GM12892 (cell line): Measurements from ENCODE around the gene ZNF776.

ENCODE experiments used
- POLR2A ChIP-seq: IDR thresholded peaks from 2 replicates; pipeline ENCODE4 v1.6.1; 2011; ENCODE audit warnings: low read depth, low read length, control low read depth
- POLR2AphosphoS5 ChIP-seq: IDR thresholded peaks from 2 replicates; pipeline ENCODE4 v1.6.1; 2011; ENCODE audit warnings: low read depth, low read length, control low read depth
- TAF1 ChIP-seq: IDR thresholded peaks from 2 replicates; pipeline ENCODE4 v1.6.1; 2011; ENCODE audit warnings: low read depth, mild to moderate bottlenecking, control low read depth, low read length, borderline replicate concordance

DNA sequence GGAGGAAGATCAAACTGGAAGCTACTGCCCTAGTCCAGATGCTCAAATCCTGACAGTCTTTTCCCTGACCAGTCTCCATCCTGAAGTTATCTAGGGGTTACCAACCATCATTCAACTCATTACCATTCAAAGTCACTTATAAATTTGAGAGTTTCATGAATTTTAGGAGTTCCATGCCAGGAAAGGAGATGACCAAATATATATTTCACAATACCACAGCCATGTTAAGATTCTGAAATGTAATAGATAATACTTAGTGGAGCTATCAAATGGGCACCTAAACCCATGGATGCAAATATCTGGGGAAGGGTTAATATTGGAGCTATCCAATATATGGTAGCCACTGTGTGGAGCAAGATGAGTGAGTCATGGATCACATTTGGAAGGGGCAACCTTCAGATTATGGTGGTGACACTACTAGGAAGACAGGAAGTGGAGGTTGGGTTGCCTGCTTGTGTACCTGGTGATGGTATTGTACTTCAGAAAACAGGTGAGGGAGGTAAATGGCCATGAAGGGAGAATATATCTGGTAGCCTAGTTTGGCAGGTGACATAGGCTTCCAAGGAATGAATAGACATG, 41.6 kb downstream of the ZNF776 start:
- TF ChIP-seq POLR2AphosphoS5 (no peak), POLR2A (no peak), TAF1 (no peak)
